COLO668 (cell line): ENCODE data around the gene HOXC6.
A peak's percentile ranks its signal among the peaks of the same experiment; 100 is the strongest.

Experiments
- DNase-seq: peaks from one replicate; lab custom pipeline; 2025; ENCODE audit not compliant: unreplicated experiment; lab: John Stamatoyannopoulos, UW

Gene HOXC6

GRCh38 chr12:54025499-54026405 lies 2.5 kb upstream of the HOXC6 start:
- DNase-seq, result no peak

- DNase-seq, result no peak
Observed at GRCh38 chr12:54026640-54027441, 1.4 kb upstream of the HOXC6 start.

DNA sequence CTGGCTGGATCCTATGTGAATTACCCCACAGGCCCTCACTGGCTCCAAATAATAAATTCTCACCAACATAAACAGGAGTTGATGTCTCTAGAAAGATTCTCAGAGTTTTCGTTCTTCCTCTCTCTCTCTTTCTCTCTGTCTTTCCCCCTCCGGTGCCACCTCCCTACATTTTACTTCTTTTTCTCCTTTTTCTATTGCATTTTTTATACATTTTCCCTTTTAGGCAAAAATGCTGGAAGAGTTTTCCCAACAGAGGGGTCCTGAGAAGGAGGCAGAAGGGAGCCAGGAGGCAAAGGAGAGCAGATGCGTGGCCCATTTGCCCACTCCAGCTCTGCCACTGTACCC lies 826 bp upstream of the HOXC6 start:
- DNase-seq, result no peak

- no peak for DNase-seq
Observed at GRCh38 chr12:54029529-54030441, 1.5 kb downstream of the HOXC6 start.

DNA sequence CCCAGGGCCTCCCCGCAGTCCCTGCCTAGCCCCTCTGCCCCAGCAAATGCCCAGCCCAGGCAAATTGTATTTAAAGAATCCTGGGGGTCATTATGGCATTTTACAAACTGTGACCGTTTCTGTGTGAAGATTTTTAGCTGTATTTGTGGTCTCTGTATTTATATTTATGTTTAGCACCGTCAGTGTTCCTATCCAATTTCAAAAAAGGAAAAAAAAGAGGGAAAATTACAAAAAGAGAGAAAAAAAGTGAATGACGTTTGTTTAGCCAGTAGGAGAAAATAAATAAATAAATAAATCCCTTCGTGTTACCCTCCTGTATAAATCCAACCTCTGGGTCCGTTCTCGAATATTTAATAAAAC lies 2.2 kb downstream of the HOXC6 start:
- no peak for DNase-seq

GRCh38 chr12:54030889-54031471 lies 2.7 kb downstream of the HOXC6 start:
- no peak for DNase-seq

GRCh38 chr12:54031480-54031879 lies 3.2 kb downstream of the HOXC6 start:
- DNase-seq, result no peak

DNA sequence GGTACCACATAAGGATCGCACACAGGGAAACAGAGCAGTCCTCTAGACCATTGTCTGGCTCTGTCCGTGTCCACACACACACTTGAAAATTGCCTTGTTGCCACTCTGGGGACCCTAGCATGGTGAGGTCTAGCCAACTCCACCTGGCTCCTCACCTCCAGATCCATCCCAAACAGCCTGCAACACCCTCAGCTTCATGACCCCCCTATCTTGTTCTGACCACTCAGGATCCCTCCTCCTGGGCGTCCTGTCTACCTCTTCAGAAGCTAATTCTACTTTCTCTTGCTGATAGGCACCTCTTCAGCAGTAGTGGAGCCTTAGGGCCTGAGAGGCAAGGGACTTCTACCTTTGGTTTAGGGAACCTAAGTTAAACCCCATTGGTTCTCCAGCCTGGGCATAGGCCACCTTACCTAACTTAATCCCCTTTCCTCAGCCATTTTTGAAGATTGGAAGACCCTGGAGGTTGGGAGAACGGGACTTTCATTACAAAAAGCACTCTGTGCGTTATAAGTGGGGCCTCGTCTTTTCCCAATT lies 3.9 kb downstream of the HOXC6 start:
- no peak for DNase-seq

DNA sequence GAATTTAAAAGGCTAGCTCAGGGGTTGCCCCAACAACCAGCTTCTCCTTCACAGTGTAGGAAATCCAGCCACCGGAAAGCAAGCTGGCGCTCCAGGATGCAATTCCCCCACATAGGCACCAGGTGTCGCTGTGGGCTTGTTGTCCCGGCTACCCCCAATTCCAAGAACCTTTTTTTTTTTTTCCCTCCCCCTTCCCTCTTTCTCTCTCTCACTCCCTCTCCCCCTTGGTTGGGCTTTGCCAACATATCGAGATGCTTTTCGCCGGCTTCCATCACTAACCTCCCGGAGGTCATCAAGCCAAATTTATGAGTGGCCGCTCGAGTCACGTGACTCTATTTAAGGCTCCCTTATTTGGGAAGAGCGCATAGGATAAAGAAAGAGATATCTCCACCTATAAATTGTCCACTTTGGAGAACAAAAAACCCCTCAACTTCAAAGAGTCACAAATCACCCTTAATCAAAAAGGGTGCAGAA lies 4.4 kb downstream of the HOXC6 start, which contains the start of gene HOXC5:
TSS of gene HOXC5 (plus strand) at position 424 of the 474 bp plus-strand sequence. CDS start 73 bp downstream, outside the sequence.
- DNase-seq, result peak; percentile 32

DNA sequence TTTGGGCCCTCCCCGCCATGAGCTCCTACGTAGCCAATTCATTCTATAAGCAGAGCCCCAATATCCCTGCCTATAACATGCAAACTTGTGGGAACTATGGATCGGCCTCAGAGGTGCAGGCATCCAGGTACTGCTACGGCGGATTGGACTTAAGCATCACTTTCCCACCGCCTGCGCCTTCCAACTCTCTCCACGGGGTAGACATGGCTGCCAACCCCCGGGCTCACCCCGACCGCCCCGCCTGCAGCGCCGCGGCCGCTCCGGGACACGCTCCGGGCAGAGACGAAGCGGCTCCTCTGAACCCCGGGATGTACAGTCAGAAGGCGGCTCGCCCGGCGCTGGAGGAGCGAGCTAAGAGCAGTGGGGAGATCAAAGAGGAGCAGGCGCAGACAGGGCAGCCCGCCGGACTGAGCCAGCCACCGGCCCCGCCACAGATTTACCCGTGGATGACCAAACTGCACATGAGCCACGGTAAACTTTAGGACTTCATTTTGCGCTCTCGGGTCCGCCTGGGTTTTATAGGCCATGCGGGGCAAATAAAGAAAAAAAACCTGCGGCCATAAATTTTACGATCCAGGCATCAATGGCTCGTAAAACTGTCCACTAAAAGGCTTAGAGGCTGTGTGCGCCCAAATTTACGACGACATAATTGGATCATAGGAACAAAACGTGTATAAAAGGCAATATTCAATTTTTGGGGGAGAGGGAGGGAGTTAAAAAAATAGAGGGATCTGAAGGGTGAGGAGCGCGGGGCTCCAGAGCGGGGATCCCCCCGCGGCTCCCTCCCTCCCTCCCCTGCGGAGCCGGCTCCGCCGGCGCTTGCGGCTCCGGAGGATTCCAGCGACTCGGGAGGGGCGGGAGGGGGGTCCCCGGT lies 5.1 kb downstream of the HOXC6 start:
- no peak for DNase-seq

GRCh38 chr12:54033980-54034784 lies 5.9 kb downstream of the HOXC6 start:
- no peak for DNase-seq

- no peak for DNase-seq
Observed at GRCh38 chr12:54034785-54035310, 6.6 kb downstream of the HOXC6 start.

DNA sequence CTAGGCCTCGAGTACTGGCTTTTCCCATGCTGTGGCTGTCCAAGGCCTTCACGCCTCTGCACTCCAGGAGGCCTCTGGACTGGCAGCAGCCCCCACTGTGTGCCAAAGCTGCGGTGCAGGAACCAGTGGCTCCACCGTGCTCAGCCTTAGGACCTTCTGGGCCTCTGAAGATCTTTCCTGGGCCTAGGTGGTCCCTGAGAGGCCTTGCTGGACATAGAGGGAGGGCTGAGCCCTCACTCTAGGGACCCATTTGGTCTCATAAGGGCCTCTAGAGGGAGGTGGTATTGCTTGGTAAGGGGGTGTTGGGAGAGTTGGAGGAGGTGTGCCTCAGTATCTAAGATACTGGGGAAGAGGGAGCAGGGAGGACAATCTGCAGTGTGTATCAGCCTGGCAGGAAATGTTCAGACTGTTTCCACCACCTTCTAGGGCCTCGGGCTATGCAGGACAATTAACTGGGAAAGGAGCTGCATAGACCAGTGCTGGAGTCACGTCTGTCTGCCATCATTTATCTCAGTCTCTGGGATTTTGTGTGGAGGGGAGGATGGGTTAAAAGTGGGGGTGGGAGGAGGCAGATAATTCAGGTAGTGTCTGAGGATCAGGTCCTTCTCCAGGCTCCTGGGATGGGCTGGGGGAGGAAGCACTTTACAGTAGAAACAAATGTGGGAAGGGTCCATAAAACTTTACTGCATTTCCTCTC lies 7.5 kb downstream of the HOXC6 start:
- no peak for DNase-seq

DNA sequence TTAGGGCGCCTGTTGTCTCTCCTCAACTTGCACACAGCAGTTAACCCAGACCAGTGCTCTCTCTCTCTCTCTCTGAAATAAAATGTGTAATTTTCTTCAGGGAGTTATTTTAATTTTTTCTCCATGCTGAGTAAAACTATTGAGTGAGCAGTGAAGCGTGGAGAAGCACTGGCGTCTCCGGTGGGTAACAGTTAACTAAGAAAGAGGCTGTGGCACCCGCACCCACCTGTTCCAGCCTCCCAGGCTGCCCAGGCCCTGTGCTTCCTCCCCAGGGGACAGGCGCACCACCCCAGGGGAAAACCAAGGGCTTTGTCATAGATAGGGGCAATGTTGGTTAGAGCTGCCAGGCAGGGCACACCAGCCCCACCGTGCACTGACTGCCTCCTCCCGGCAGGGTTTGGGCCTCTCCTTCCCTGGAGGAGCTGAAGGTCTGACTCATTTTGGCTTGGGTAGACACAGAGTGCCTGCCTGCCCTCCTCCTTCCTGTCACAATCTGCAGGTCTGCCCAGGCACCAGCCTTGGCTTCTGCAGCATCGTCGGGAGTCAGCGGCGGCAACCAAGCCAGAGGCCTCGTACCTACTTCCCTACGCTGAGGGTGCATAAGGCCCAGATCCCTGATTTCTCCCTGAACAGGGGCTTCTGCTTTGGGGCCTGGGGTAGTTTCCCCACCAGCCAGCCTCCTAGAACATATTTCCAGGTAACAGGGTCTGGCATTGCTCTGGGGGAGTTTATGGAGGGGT lies 8.6 kb downstream of the HOXC6 start:
- DNase-seq, result no peak

GRCh38 chr12:54037360-54038283 lies 9.4 kb downstream of the HOXC6 start:
- no peak for DNase-seq

GRCh38 chr12:54038284-54038870 lies 10.1 kb downstream of the HOXC6 start:
- DNase-seq, result no peak
